HEK293T (cell line): ENCODE results near the gene CD8B.

ENCODE experiments used
- CTCF ChIA-PET: fragments of 350-600 bp; formaldehyde crosslinking; extraction: SDS; loops from one replicate; lab custom pipeline; 2021; ENCODE audit warnings: antibody characterized with exemption, inconsistent platforms; lab: Yijun Ruan, JAX
- POLR2A ChIA-PET: fragments of 350-600 bp; formaldehyde crosslinking; extraction: SDS; loops from one replicate; lab custom pipeline; 2020; ENCODE audit warnings: antibody characterized with exemption, inconsistent platforms; lab: Yijun Ruan, JAX
- DNase-seq: peaks from one replicate; pipeline ENCODE4 v3.0.0; 2012; ENCODE audit warnings: mixed read lengths; ENCODE audit errors: extremely low spot score
- ARNT ChIP-seq: fragments of 450-650 bp; IDR thresholded peaks from 2 replicates; pipeline ENCODE4 v1.6.1; 2017; ENCODE audit warnings: mild to moderate bottlenecking
- BHLHE40 ChIP-seq: fragments of 450-650 bp; IDR thresholded peaks from 2 replicates; pipeline ENCODE4 v1.6.1; 2016; ENCODE audit warnings: mild to moderate bottlenecking, moderate library complexity, borderline replicate concordance
- CTBP1 ChIP-seq: fragments of 450-650 bp; IDR thresholded peaks from 2 replicates; pipeline ENCODE4 v1.6.1; 2016; ENCODE audit warnings: borderline replicate concordance
- ELF4 ChIP-seq: fragments of 450-650 bp; IDR thresholded peaks from 2 replicates; pipeline ENCODE4 v1.6.1; 2017; ENCODE audit warnings: antibody characterized with exemption
- FOXA1 ChIP-seq: fragments of 450-650 bp; IDR thresholded peaks from 2 replicates; pipeline ENCODE4 v1.6.1; 2016; ENCODE audit warnings: mild to moderate bottlenecking
- FOXK2 ChIP-seq: fragments of 450-650 bp; IDR thresholded peaks from 2 replicates; pipeline ENCODE4 v1.6.1; 2016; ENCODE audit warnings: mild to moderate bottlenecking
- FOXM1 ChIP-seq: fragments of 450-650 bp; IDR thresholded peaks from 2 replicates; pipeline ENCODE4 v1.6.1; 2017; ENCODE audit warnings: mild to moderate bottlenecking, borderline replicate concordance
- HDGF ChIP-seq: fragments of 450-650 bp; IDR thresholded peaks from 2 replicates; pipeline ENCODE4 v1.6.1; 2017; ENCODE audit warnings: antibody characterized with exemption, borderline replicate concordance
- L3MBTL2 ChIP-seq: fragments of 450-650 bp; conservative IDR thresholded peaks from 2 replicates; pipeline ENCODE4 v1.6.1; 2016; ENCODE audit warnings: mild to moderate bottlenecking
- LEF1 ChIP-seq: fragments of 450-650 bp; IDR thresholded peaks from 2 replicates; pipeline ENCODE4 v1.6.1; 2017; ENCODE audit warnings: mild to moderate bottlenecking, borderline replicate concordance
- NFRKB ChIP-seq: fragments of 450-650 bp; IDR thresholded peaks from 2 replicates; pipeline ENCODE4 v1.6.1; 2016; ENCODE audit warnings: mild to moderate bottlenecking, moderate library complexity
- SP1 ChIP-seq: fragments of 450-650 bp; IDR thresholded peaks from 2 replicates; pipeline ENCODE4 v1.6.1; 2017
- SUZ12 ChIP-seq: fragments of 450-650 bp; IDR thresholded peaks from 2 replicates; pipeline ENCODE4 v1.6.1; 2016; ENCODE audit warnings: mild to moderate bottlenecking
- TARDBP ChIP-seq: fragments of 450-650 bp; IDR thresholded peaks from 2 replicates; pipeline ENCODE4 v1.6.1; 2016
- ZNF384 ChIP-seq: fragments of 450-650 bp; IDR thresholded peaks from 2 replicates; pipeline ENCODE4 v1.6.1; 2016
- TF ChIP-seq, protein P1 (sequence below): fragments of 450-650 bp; IDR thresholded peaks from 2 replicates; pipeline ENCODE4 v1.6.1; 2016

Gene CD8B

DNA sequence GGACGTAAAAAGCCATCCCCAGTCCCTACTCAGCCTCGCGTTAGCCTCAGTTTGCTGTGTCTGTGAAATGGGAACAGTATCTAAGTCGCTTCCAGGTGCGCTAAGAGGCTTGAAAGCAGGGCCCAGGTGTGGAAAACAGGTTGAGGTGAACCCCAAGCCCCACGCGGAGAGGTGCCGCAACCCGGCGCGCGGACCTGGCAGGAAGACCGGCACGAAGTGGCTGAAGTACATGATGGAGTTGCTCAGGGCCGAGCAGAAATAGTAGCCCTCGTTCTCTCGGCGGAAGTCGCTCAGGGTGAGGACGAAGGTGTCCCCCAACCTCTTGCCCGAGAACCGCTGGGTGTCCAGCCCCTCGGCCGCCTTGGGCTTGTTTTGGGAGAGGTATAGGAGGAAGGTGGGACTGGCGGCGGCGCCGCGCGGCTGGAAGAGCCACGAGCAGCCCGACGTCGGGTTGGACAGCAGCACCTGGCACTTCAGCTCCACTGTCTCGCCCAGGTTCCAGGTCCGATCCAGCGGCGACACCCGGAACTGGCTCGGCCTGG is 71.5 kb downstream of the CD8B start:
- ChIA-PET CTCF (no interaction called here), POLR2A (no interaction called here)
- TF ChIP-seq NFRKB (no peak), HDGF (no peak), CTBP1 (no peak), SP1 (no peak), TARDBP (no peak), ARNT (no peak), LEF1 (no peak), BHLHE40 (no peak), ELF4 (no peak), ZNF384 (no peak), FOXM1 (no peak), SUZ12 (no peak), L3MBTL2 (no peak), FOXA1 (no peak), FOXK2 (no peak)
- TF ChIP-seq, protein P1, sequence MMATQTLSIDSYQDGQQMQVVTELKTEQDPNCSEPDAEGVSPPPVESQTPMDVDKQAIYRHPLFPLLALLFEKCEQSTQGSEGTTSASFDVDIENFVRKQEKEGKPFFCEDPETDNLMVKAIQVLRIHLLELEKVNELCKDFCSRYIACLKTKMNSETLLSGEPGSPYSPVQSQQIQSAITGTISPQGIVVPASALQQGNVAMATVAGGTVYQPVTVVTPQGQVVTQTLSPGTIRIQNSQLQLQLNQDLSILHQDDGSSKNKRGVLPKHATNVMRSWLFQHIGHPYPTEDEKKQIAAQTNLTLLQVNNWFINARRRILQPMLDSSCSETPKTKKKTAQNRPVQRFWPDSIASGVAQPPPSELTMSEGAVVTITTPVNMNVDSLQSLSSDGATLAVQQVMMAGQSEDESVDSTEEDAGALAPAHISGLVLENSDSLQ = no peak
- no peak for DNase-seq

DNA sequence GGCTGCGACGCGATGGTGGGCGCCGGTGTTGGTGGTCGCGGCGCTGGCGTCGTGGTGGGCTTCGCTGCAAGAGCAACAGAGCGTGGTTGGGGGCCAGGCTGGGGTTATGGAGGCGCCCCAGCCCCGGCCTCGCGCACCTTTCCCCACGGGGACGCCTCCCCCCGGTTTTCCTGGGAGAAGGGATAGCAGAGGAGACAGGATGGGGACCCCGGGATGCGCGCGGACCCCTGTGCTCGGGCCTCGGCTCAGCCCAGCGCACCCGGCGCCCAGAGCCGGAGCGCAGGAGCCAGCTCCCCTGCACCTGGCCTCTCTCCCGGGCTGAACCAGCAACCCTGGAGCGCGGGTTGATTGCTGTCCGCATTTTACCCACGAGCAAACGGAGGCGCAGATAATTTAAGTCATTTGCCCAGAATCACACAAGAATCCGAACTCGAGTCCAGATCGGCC is 72.0 kb downstream of the CD8B start:
- TF ChIP-seq SP1 (no peak), CTBP1 (no peak), LEF1 (no peak), ELF4 (no peak), TARDBP (no peak), HDGF (no peak)
- no peak for DNase-seq
- ChIA-PET CTCF (no interaction called here), POLR2A (no interaction called here)

DNA sequence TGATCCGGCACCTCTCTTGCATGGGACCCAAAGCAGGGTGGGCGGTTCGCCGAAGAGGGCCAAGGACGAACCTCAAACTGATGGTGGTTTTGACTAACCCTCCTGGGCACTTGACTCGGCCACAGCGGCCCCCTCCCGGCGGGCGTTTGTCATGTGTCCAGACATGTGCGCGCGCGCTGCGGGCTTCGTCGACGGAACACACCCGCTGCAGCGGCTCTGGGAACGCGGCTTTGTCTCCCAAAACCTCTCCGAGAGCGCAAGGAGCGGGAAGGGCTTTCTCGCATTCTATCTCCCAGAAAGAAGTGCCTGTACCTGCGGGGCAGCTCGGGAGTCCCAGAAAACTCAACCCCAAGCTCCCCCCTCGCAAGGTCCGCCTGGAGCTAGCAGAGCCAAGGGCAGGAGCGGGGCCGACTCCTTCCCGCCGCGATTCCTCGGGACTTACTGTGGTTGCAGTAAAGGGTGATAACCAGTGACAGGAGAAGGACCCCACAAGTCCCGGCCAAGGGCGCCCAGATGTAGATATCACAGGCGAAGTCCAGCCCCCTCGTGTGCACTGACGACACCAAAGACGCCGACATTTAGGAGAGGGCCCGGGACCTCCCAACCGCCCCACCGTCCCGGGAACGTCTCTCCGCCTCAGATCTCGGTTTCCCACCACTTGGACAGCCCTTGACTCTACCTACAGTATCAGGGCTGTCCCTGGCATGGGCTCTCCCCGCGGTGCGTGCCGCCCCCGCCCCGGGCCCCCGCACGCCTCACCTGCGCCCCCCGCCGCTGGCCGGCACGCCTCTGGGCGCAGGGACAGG is 72.6 kb downstream of the CD8B start:
- TF ChIP-seq ELF4 (no peak), BHLHE40 (no peak), CTBP1 (no peak), LEF1 (no peak), L3MBTL2 (no peak)
- TF ChIP-seq, protein P1 = no peak
- CTCF ChIA-PET = no interaction called here
- POLR2A ChIA-PET = no interaction called here
- DNase-seq = no peak

DNA sequence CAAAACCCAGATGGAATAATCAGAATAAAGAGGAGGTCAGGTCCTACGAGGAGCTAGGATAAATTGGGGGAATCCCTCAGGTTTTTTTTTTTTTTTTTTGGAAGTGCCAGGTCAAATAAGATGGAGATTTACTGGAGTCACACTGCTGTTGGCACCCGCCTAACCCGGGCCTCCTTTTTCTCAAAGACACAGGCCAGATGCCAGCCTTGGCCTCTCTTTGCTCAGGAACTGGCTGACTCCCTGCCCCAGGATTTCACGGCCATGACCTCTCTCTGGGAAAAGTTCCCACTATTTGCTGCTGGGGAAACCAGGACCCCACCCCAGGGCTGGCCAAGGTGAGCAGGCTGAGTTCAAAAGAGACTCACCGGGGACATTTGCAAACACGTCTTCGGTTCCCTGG is 73.5 kb downstream of the CD8B start:
- TF ChIP-seq NFRKB (no peak), FOXM1 (no peak), SP1 (no peak), ELF4 (no peak), ZNF384 (no peak), SUZ12 (no peak), TARDBP (no peak)
- TF ChIP-seq, protein P1 = no peak
- POLR2A ChIA-PET = no interaction called here
- CTCF ChIA-PET = no interaction called here
- no peak for DNase-seq

DNA sequence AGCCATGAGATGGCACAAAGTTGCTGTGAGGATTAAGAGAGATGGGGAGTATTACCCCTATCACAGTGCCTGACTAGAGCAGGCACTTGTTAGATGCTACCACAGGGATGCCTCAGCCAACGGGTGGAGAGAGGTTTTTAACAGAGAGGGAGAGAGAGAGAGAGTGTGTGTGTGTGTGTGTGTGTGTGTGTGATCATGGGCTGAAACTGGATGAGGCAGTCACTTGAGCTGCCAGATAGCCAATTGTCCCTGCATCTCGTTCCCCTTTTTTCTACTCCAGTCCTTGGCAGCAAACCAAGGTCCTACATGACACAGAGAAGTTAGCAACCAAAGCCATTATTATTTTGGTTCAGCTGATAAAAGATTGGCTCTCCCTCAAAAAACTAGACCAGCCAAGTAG is 74.0 kb downstream of the CD8B start:
- no peak for DNase-seq
- TF ChIP-seq ELF4 = no peak
- TF ChIP-seq L3MBTL2 = no peak
- no peak for TF ChIP-seq FOXK2
- no peak for TF ChIP-seq NFRKB
- no peak for TF ChIP-seq ARNT
- no peak for TF ChIP-seq SUZ12
- no peak for TF ChIP-seq HDGF
- no peak for TF ChIP-seq SP1
- TF ChIP-seq, protein P1 = no peak
- no peak for TF ChIP-seq FOXM1
- TF ChIP-seq BHLHE40 = no peak
- TF ChIP-seq ZNF384 = no peak
- no peak for TF ChIP-seq LEF1
- TF ChIP-seq FOXA1 = no peak
- no peak for TF ChIP-seq CTBP1
- TF ChIP-seq TARDBP = no peak
- POLR2A ChIA-PET = no interaction called here
- CTCF ChIA-PET = no interaction called here

DNA sequence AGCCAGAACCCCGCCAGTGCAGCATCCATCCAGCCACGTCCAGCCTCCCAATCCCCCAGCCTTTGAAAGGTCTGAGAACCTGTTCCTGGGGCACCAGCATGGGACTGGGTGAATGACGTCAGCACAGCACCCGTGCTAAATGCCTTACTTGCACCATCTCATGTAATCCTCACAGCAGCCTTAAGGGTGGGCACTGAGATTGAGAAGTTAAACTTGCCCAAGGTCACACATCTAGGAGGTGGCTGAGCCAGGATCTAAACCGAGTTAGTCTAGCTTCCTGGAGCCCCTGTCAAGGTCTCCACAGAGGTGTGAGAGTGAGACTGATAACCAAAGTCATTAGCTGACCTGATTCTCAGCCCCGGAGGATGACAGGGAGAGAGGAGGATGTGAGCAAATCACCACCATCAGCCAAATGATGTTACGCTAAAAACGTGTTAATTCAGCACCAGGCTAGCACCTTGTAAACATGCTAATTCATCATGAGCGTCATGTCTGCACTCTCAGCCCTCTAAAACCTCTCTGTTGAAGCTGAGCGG is 75.6 kb downstream of the CD8B start:
- CTCF ChIA-PET = no interaction called here
- POLR2A ChIA-PET = no interaction called here
- TF ChIP-seq CTBP1 = no peak
- TF ChIP-seq FOXA1 = no peak
- no peak for TF ChIP-seq ARNT
- no peak for TF ChIP-seq ELF4
- TF ChIP-seq LEF1 = no peak
- TF ChIP-seq L3MBTL2 = no peak
- no peak for DNase-seq
